ENCODE results near the gene RCAN2. TPM values are rescaled to one million over a fixed set of nuclear protein-coding genes. Genes with fewer than 3 reads are reported as not detected.

RCAN2 gene
- total RNA-seq, 5 donors from 2014 or later (not counting 1 experiment from before 2014, with no cell fraction given): 0.15 to 2.5 (median 1.4) TPM

DNA sequence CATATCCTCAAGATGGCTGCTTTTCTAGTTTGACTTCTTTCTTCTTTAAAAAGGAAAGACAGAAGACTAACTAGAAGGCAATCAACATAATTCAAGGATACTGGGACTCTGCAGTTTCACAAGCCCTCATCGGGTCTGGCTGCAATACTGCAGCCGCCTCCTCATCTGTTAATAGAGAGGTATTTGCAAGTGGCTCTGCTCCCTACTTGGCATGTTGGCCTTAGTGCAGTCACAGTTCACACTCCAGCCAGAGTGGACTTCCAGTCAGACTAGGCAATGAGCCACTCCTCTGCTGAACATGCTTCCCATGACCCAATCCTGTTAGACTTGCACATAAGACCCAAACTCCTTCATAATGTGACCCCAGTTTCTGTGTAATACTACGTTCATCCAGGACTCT, 178.6 kb downstream of the RCAN2 start:
- Histone ChIP-seq H3K36me3 (ENCODE audit: control insufficient read depth in 2 of 2, extremely low read depth in 1 of 2, insufficient read depth in 1 of 2, low read length in 1 of 2) (no peaks in the 10 kb centered on the region), H3K4me3 (ENCODE audit: control insufficient read depth in 1 of 2, extremely low read depth in 1 of 2, low read length in 1 of 2) (no peak overlapping the region), H3K27me3 (replicated peaks in 1 of 2; ENCODE audit: control insufficient read depth in 2 of 2, extremely low read depth in 1 of 2, insufficient read depth in 2 of 2, low read length in 1 of 2) (no peaks in the 10 kb centered on the region), H3K9me3 (no peaks in the 10 kb centered on the region), H3K4me1 (ENCODE audit: control insufficient read depth in 1 of 2, extremely low read depth in 1 of 2, insufficient read depth in 2 of 2, low read length in 2 of 2) (no peaks in the 10 kb centered on the region), H3K27ac (ENCODE audit: low read length) (no peak overlapping the region)
- Mint-ChIP-seq H3K27me3 (peaks cover 0 to 6% of the 10 kb centered on the region in 2 donors), H3K4me1 (peaks cover 0 to 8% (median 3%) of the 10 kb centered on the region in 3 donors), H3K4me3 (no peak overlapping the region), H3K36me3 (no peaks in the 10 kb centered on the region), H3K9me3 (no peaks in the 10 kb centered on the region), H3K27ac (no peak overlapping the region)
- no peak for ATAC-seq (replicated peaks in 1 of 4)
- CTCF ChIA-PET: no interaction called here
- 100% methylated on average over 2 of the region's 3 CpGs for WGBS (ENCODE audit: insufficient coverage)
- no peak for DNase-seq
- POLR2A ChIA-PET: no interaction called here

DNA sequence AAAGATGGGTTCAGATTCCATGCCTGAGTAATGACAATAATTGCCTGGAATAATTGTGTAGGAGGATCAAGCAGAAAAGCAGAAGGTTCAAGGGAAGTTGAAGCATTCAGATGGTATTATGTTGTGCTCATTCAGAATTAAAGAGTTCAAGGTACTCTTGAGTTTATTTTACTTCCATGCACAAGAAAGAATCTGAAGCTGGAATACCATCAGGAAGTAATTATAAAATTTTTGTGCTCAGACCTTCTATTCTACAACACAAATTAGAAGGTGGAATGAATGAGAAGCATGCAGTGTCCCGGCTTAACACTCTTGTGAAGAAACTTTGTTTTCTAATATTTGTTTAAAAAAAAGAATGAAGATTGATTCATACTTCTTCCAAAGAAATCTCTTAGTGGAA, 181.1 kb downstream of the RCAN2 start:
- Histone ChIP-seq H3K27ac (ENCODE audit: low read length) (no peak overlapping the region), H3K9me3 (no peaks in the 10 kb centered on the region), H3K4me3 (ENCODE audit: control insufficient read depth in 1 of 2, extremely low read depth in 1 of 2, low read length in 1 of 2) (no peak overlapping the region), H3K36me3 (ENCODE audit: control insufficient read depth in 2 of 2, extremely low read depth in 1 of 2, insufficient read depth in 1 of 2, low read length in 1 of 2) (no peaks in the 10 kb centered on the region), H3K4me1 (ENCODE audit: control insufficient read depth in 1 of 2, extremely low read depth in 1 of 2, insufficient read depth in 2 of 2, low read length in 2 of 2) (no peaks in the 10 kb centered on the region), H3K27me3 (replicated peaks in 1 of 2; ENCODE audit: control insufficient read depth in 2 of 2, extremely low read depth in 1 of 2, insufficient read depth in 2 of 2, low read length in 1 of 2) (peaks cover 0 to 3% of the 10 kb centered on the region in 2 experiments)
- Mint-ChIP-seq H3K27ac (no peak overlapping the region), H3K9me3 (no peaks in the 10 kb centered on the region), H3K4me3 (no peak overlapping the region), H3K4me1 (peaks cover 0 to 3% (median under 1%) of the 10 kb centered on the region in 3 donors), H3K36me3 (no peaks in the 10 kb centered on the region), H3K27me3 (peaks cover 2 to 11% of the 10 kb centered on the region in 2 donors)
- no CpG with 5 or more reads among the region's 1 CpG for WGBS (ENCODE audit: insufficient coverage)
- POLR2A ChIA-PET: no interaction called here
- DNase-seq (no peak), ATAC-seq (replicated peaks in 1 of 4) (no peak)
- CTCF ChIA-PET: no interaction called here

DNA sequence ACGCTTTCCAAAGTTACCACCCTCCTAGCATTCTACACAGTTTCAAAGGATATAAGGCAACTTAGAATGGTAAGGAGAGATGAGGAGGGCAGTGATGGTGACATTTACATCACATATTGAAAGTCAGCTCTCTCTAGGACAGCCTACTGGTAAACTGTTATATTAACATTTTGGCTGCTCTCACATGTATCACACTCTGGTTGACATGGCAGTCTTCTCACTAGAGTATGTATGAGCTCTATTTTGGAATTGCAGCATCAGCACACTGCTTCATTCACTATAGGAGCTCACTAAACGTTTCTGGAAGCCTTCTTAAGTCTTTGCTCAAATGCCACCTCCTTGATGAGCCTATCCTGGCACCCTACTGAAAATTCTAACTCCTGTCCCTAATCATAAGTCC, 184.8 kb downstream of the RCAN2 start:
- Mint-ChIP-seq H3K36me3 (no peaks in the 10 kb centered on the region), H3K27ac (no peak overlapping the region), H3K9me3 (peaks cover 0 to 6% (median 4%) of the 10 kb centered on the region in 3 donors), H3K4me1 (no peaks in the 10 kb centered on the region), H3K4me3 (no peak overlapping the region), H3K27me3 (peaks cover 5 to 19% of the 10 kb centered on the region in 2 donors)
- Histone ChIP-seq H3K27me3 (replicated peaks in 1 of 2; ENCODE audit: control insufficient read depth in 2 of 2, extremely low read depth in 1 of 2, insufficient read depth in 2 of 2, low read length in 1 of 2) (peaks cover 0 to 3% of the 10 kb centered on the region in 2 experiments), H3K27ac (ENCODE audit: low read length) (no peak overlapping the region), H3K4me1 (ENCODE audit: control insufficient read depth in 1 of 2, extremely low read depth in 1 of 2, insufficient read depth in 2 of 2, low read length in 2 of 2) (no peaks in the 10 kb centered on the region), H3K9me3 (no peaks in the 10 kb centered on the region), H3K4me3 (ENCODE audit: control insufficient read depth in 1 of 2, extremely low read depth in 1 of 2, low read length in 1 of 2) (no peak overlapping the region), H3K36me3 (ENCODE audit: control insufficient read depth in 2 of 2, extremely low read depth in 1 of 2, insufficient read depth in 1 of 2, low read length in 1 of 2) (no peaks in the 10 kb centered on the region)
- ChIA-PET CTCF (no interaction called here), POLR2A (no interaction called here)
- no peak for ATAC-seq (replicated peaks in 1 of 4)
- 0% methylated on average over 1 of the region's 2 CpGs for WGBS (ENCODE audit: insufficient coverage)
- DNase-seq: no peak

DNA sequence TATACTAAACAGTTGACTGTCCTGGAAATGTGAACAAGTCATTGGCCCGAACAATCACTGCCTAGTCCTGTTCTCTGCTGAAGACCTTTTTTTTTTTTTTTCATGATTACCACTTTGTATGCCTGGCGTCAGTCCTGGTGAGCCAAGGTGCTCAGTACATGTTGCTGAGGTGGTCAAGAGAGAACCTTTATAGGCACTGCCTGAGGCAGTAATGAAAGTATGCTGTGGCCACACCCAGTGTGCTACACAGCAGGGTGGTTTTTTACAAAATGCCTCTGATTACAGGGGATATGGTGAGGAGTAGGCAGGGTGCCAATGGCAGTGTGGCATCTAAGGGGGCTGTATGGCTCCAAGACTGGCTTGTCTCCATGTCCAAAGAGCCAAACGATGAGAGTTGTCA, 185.4 kb downstream of the RCAN2 start:
- 100% methylated on average over 2 of the region's 3 CpGs for WGBS (ENCODE audit: insufficient coverage)
- Histone ChIP-seq H3K9me3 (no peaks in the 10 kb centered on the region), H3K4me1 (ENCODE audit: control insufficient read depth in 1 of 2, extremely low read depth in 1 of 2, insufficient read depth in 2 of 2, low read length in 2 of 2) (no peaks in the 10 kb centered on the region), H3K36me3 (ENCODE audit: control insufficient read depth in 2 of 2, extremely low read depth in 1 of 2, insufficient read depth in 1 of 2, low read length in 1 of 2) (no peaks in the 10 kb centered on the region), H3K4me3 (ENCODE audit: control insufficient read depth in 1 of 2, extremely low read depth in 1 of 2, low read length in 1 of 2) (no peak overlapping the region), H3K27me3 (replicated peaks in 1 of 2; ENCODE audit: control insufficient read depth in 2 of 2, extremely low read depth in 1 of 2, insufficient read depth in 2 of 2, low read length in 1 of 2) (peaks cover 0 to 3% of the 10 kb centered on the region in 2 experiments), H3K27ac (ENCODE audit: low read length) (no peak overlapping the region)
- no peak for ATAC-seq (replicated peaks in 1 of 4)
- ChIA-PET POLR2A (interaction anchor here in 1 of 2 donors (0.7 kb wide), 1 partner anchor 1315 kb away, joined by 3 read pairs; no protein-coding TSS in a partner anchor), CTCF (interaction anchor here in 1 of 2 donors (0.7 kb wide), 1 partner anchor 356 kb away, joined by 3 read pairs; no protein-coding TSS in a partner anchor)
- Mint-ChIP-seq H3K36me3 (no peaks in the 10 kb centered on the region), H3K27me3 (peaks cover 5 to 22% of the 10 kb centered on the region in 2 donors), H3K27ac (no peak overlapping the region), H3K4me1 (no peaks in the 10 kb centered on the region), H3K9me3 (peaks cover 0 to 6% (median 4%) of the 10 kb centered on the region in 3 donors), H3K4me3 (no peak overlapping the region)
- no peak for DNase-seq

DNA sequence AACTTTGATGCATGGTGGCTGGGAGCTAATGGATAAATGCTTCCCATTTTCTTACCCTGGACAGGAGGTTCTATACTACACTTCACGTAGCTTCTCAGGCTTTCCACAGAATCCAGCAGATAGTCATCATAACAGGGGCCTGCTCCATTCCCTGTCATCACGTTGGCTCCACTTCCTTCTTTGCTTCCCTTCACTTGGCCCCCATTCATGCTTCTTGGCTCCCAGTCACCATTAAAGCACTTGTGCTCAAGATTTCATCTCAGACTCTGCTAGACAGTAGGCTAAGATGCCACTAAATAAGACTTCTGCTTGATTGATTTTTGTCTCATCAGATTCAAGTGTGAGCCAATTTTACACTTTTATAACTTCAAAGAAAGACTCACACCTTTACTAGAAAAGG, 186.0 kb downstream of the RCAN2 start:
- no peak overlapping the region for H3K27ac Mint-ChIP-seq
- ChIA-PET CTCF (interaction anchor here in 1 of 2 donors (0.7 kb wide), 1 partner anchor 355 kb away, joined by 3 read pairs; no protein-coding TSS in a partner anchor), POLR2A (interaction anchor here in 1 of 2 donors (0.7 kb wide), 1 partner anchor 1315 kb away, joined by 3 read pairs; no protein-coding TSS in a partner anchor)

DNA sequence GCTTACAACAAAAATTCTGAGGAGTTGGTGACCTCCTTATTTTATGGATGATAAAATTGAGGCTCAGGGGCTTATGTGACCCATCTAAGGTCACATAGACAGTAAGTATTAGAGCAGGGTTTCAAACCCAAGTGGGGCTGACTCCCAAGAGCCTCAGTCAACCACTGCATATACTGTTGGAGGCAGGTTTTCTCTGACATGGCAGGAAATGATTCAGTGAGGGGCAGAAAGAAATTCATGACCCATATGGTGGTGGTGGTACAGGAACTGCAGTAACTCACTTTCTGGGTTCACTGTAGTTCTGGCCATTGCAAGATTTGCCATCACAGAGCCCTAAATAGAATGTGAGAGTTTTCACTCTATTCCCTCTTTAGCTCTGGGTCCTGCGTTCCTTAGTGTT, 188.4 kb downstream of the RCAN2 start:
- Histone ChIP-seq H3K27ac (ENCODE audit: low read length) (no peak overlapping the region), H3K4me1 (ENCODE audit: control insufficient read depth in 1 of 2, extremely low read depth in 1 of 2, insufficient read depth in 2 of 2, low read length in 2 of 2) (no peaks in the 10 kb centered on the region), H3K36me3 (ENCODE audit: control insufficient read depth in 2 of 2, extremely low read depth in 1 of 2, insufficient read depth in 1 of 2, low read length in 1 of 2) (no peaks in the 10 kb centered on the region), H3K9me3 (no peaks in the 10 kb centered on the region), H3K27me3 (replicated peaks in 1 of 2; ENCODE audit: control insufficient read depth in 2 of 2, extremely low read depth in 1 of 2, insufficient read depth in 2 of 2, low read length in 1 of 2) (peaks cover 0 to 3% of the 10 kb centered on the region in 2 experiments), H3K4me3 (ENCODE audit: control insufficient read depth in 1 of 2, extremely low read depth in 1 of 2, low read length in 1 of 2) (no peak overlapping the region)
- H3K27me3 Mint-ChIP-seq: peaks cover 5 to 24% of the 10 kb centered on the region in 2 donors
- ChIA-PET POLR2A (no interaction called here), CTCF (no interaction called here)
- DNase-seq: no peak
- no peak overlapping the region for H3K27ac Mint-ChIP-seq
- peaks cover 0 to 6% (median 4%) of the 10 kb centered on the region in 3 donors for H3K9me3 Mint-ChIP-seq
- no peak for ATAC-seq (replicated peaks in 1 of 4)
- no peaks in the 10 kb centered on the region for H3K4me1 Mint-ChIP-seq
- no CpG with 5 or more reads among the region's 1 CpG for WGBS (ENCODE audit: insufficient coverage)
- no peak overlapping the region for H3K4me3 Mint-ChIP-seq
- no peaks in the 10 kb centered on the region for H3K36me3 Mint-ChIP-seq

More for the DNA sequence above, 186.0 kb downstream of the RCAN2 start:
- Histone ChIP-seq H3K27ac (ENCODE audit: low read length) (no peak overlapping the region), H3K9me3 (no peaks in the 10 kb centered on the region), H3K4me3 (ENCODE audit: control insufficient read depth in 1 of 2, extremely low read depth in 1 of 2, low read length in 1 of 2) (no peak overlapping the region), H3K4me1 (ENCODE audit: control insufficient read depth in 1 of 2, extremely low read depth in 1 of 2, insufficient read depth in 2 of 2, low read length in 2 of 2) (no peaks in the 10 kb centered on the region), H3K27me3 (replicated peaks in 1 of 2; ENCODE audit: control insufficient read depth in 2 of 2, extremely low read depth in 1 of 2, insufficient read depth in 2 of 2, low read length in 1 of 2) (peaks cover 0 to 3% of the 10 kb centered on the region in 2 experiments), H3K36me3 (ENCODE audit: control insufficient read depth in 2 of 2, extremely low read depth in 1 of 2, insufficient read depth in 1 of 2, low read length in 1 of 2) (no peaks in the 10 kb centered on the region)
- 92% methylated on average over 2 of the region's 2 CpGs for WGBS (ENCODE audit: insufficient coverage)
- Mint-ChIP-seq H3K4me1 (no peaks in the 10 kb centered on the region), H3K4me3 (no peak overlapping the region), H3K27me3 (peaks cover 5 to 24% of the 10 kb centered on the region in 2 donors), H3K36me3 (no peaks in the 10 kb centered on the region), H3K9me3 (peaks cover 0 to 6% (median 4%) of the 10 kb centered on the region in 3 donors)
- no peak for ATAC-seq (replicated peaks in 1 of 4)
- no peak for DNase-seq

Measured in T-cell (primary cell).